Endothelial cell of umbilical vein (primary cell): ENCODE data around the gene GGA1. TPM values are rescaled to one million over a fixed set of nuclear protein-coding genes. Genes with fewer than 3 reads are reported as not detected.
A peak's percentile ranks its signal among the peaks of the same experiment; 100 is the strongest.

Experiments
- BruUV-seq: library from RNA; stranded (reverse); fragments of 400-500 nt; replicated peaks from 2 replicates; lab custom pipeline; 2021; lab: Mats Ljungman, UMichigan
- CTCF ChIA-PET: fragments of 300-600, 350-600 bp; sonication (Branson Sonifier 250); formaldehyde crosslinking; loops from one replicate; lab custom pipeline; 2021; ENCODE audit warnings: antibody characterized with exemption, inconsistent platforms; lab: Charles Lee
- POLR2A ChIA-PET: fragments of 300-600, 350-600 bp; sonication (Branson Sonifier 250); formaldehyde crosslinking; loops from one replicate; lab custom pipeline; 2021; ENCODE audit warnings: antibody characterized with exemption, inconsistent platforms; lab: Charles Lee
- DNase-seq: peaks from one replicate; pipeline ENCODE4 v3.0.0-alpha.2; 2011; ENCODE audit warnings: low read depth, low spot score
- FAIRE-seq: peaks from 2 replicates; lab custom pipeline; 2011; peaks lifted over from hg19 to GRCh38; lab: Jason Lieb, UNC
- H2AFZ ChIP-seq: 2 replicates; pipeline ENCODE4 v1.6.0; 2012; ENCODE audit warnings: low read depth, low read length, control low read depth, inconsistent platforms
- H3K27ac ChIP-seq: 2 replicates; pipeline ENCODE4 v1.5.1; 2011; ENCODE audit warnings: low read depth, mild to moderate bottlenecking, control low read depth, low read length, moderate library complexity; ENCODE audit not compliant: insufficient read depth
- H3K27me3 ChIP-seq, 2 experiments: 2 replicates each; pipeline versions ENCODE4 v1.6.0 to v1.6.1; 2011; ENCODE audit warnings: low read length in 2 of 2, mixed read lengths in 1 of 2; ENCODE audit not compliant: control insufficient read depth in 2 of 2, insufficient read depth in 2 of 2
- H3K36me3 ChIP-seq, 2 experiments: 2 replicates in 1 of 2; 3 replicates in 1 of 2; pipeline ENCODE4 v1.5.1; 2011; ENCODE audit warnings: low read length in 2 of 2, mild to moderate bottlenecking in 1 of 2, moderate library complexity in 1 of 2; ENCODE audit not compliant: control insufficient read depth in 2 of 2, insufficient read depth in 2 of 2; ENCODE audit errors: extremely low read depth in 1 of 2
- H3K4me1 ChIP-seq: 3 replicates; pipeline ENCODE4 v1.5.1; 2011; ENCODE audit warnings: mild to moderate bottlenecking, low read length; ENCODE audit not compliant: control insufficient read depth, insufficient read depth; ENCODE audit errors: extremely low read depth
- H3K4me2 ChIP-seq: 2 replicates; pipeline ENCODE4 v1.6.1; 2011; ENCODE audit warnings: low read length, control low read depth, mixed read lengths; ENCODE audit not compliant: insufficient read depth
- H3K4me3 ChIP-seq, 3 experiments: fragments of 200-600 bp in 1 of 3; sonication (generic), shearing (Covaris generic) in 1 of 3; replicated peaks in 1 of 3; 2 replicates each; pipeline ENCODE4 v1.5.1; 2011 to 2016; ENCODE audit warnings: control low read depth in 3 of 3, low read length in 3 of 3, mild to moderate bottlenecking in 2 of 3, inconsistent platforms in 1 of 3, low read depth in 1 of 3, moderate library complexity in 1 of 3; ENCODE audit not compliant: insufficient read depth in 1 of 3
- H3K79me2 ChIP-seq: 2 replicates; pipeline ENCODE4 v1.6.0; 2012; ENCODE audit warnings: low read length, inconsistent platforms; ENCODE audit not compliant: control insufficient read depth, insufficient read depth
- H3K9ac ChIP-seq: replicated peaks from 2 replicates; pipeline ENCODE3; 2011; ENCODE audit warnings: low read length, control low read depth; ENCODE audit not compliant: insufficient read depth; ENCODE audit errors: extremely low read depth
- H3K9me1 ChIP-seq: replicated peaks from 3 replicates; pipeline ENCODE4 v1.6.0; 2011; ENCODE audit warnings: mild to moderate bottlenecking, low read length; ENCODE audit not compliant: control insufficient read depth, insufficient read depth; ENCODE audit errors: extremely low read depth
- H3K9me3 ChIP-seq: replicated peaks from 2 replicates; pipeline ENCODE4 v1.5.1; 2012; ENCODE audit warnings: low read length, inconsistent platforms; ENCODE audit not compliant: control insufficient read depth, insufficient read depth
- H4K20me1 ChIP-seq: replicated peaks from 2 replicates; pipeline ENCODE3; 2011; ENCODE audit warnings: mild to moderate bottlenecking, low read length; ENCODE audit not compliant: control insufficient read depth, insufficient read depth; ENCODE audit errors: extremely low read depth
- EZH2 ChIP-seq: IDR thresholded peaks from 2 replicates; pipeline ENCODE4 v1.6.1; 2012; ENCODE audit warnings: borderline replicate concordance, low read depth, mild to moderate bottlenecking, moderate library complexity, low read length, inconsistent platforms; ENCODE audit not compliant: severe bottlenecking
- FOS ChIP-seq: IDR thresholded peaks from 2 replicates; pipeline ENCODE4 v1.6.1; 2011; ENCODE audit warnings: mild to moderate bottlenecking, low read length, moderate library complexity, borderline replicate concordance; ENCODE audit not compliant: insufficient read depth
- GATA2 ChIP-seq: IDR thresholded peaks from 2 replicates; pipeline ENCODE4 v1.7.0; 2011; ENCODE audit warnings: low read depth, mild to moderate bottlenecking, moderate library complexity, mixed read lengths, low read length; ENCODE audit not compliant: insufficient read length, insufficient read depth
- JUN ChIP-seq: IDR thresholded peaks from 2 replicates; pipeline ENCODE4 v1.6.1; 2011; ENCODE audit warnings: borderline replicate concordance, low read depth; ENCODE audit not compliant: insufficient read length, insufficient read depth
- MAX ChIP-seq: IDR thresholded peaks from 2 replicates; pipeline ENCODE4 v1.6.1; 2011; ENCODE audit not compliant: insufficient read depth, insufficient read length
- MYC ChIP-seq: IDR thresholded peaks from one replicate; pipeline ENCODE4 v1.6.1; 2011; ENCODE audit warnings: mild to moderate bottlenecking, low read depth, low read length
- POLR2A ChIP-seq: IDR thresholded peaks from 2 replicates; pipeline ENCODE4 v1.6.1; 2012; ENCODE audit warnings: low read depth, mild to moderate bottlenecking, control low read depth, low read length
- POLR2AphosphoS5 ChIP-seq: IDR thresholded peaks from 2 replicates; pipeline ENCODE4 v1.6.1; 2012; ENCODE audit warnings: low read depth, mild to moderate bottlenecking, control low read depth, low read length, moderate library complexity; ENCODE audit not compliant: insufficient read depth
- dilution Hi-C: fragments of 300-500 bp; cut with MboI; formaldehyde crosslinking; loops from one replicate; pipeline ENCODE4 v1.15.0; 2019; ENCODE audit warnings: low sequenced_read_pairs; ENCODE audit not compliant: extremely low pct_ligation_motif_present
- intact Hi-C: fragments of 100-400 bp; cut with micrococcal nuclease; formaldehyde crosslinking; loops from one replicate; pipeline ENCODE4 v1.10.0; 2022
- polyA plus RNA-seq, 4 experiments: library from polyadenylated mRNA; depleted of rRNA in 3 of 4; stranded (reverse) in 3 of 4; unstranded in 1 of 4; fragments of >200 nt; gene quantifications; 2 replicates each; pipeline versions ENCODE4 v1.2.1 to v1.2.3, GENCODE V29; 2011 to 2012; ENCODE audit warnings: missing spikeins in 1 of 4
- total RNA-seq: library from RNA; stranded (reverse); gene quantifications from 2 replicates; pipeline ENCODE4 v1.2.3, GENCODE V29; 2021
- TF ChIP-seq, protein P1 (sequence below), 2 donors: IDR thresholded peaks; 1 replicate in 1 of 2; 2 replicates in 1 of 2; pipeline ENCODE4 v1.5.1; 2011; ENCODE audit warnings: low read length in 2 of 2, mild to moderate bottlenecking in 2 of 2, moderate library complexity in 2 of 2, control low read depth in 1 of 2, inconsistent platforms in 1 of 2, low read depth in 1 of 2; ENCODE audit not compliant: insufficient read depth in 1 of 2; ENCODE audit errors: extremely low read depth in 1 of 2

Gene GGA1
- total and polyA plus RNA-seq, 2 donors (not counting 3 experiments of a cell fraction or from before 2014, with no cell fraction given), result 54.1 to 67.5 TPM

DNA sequence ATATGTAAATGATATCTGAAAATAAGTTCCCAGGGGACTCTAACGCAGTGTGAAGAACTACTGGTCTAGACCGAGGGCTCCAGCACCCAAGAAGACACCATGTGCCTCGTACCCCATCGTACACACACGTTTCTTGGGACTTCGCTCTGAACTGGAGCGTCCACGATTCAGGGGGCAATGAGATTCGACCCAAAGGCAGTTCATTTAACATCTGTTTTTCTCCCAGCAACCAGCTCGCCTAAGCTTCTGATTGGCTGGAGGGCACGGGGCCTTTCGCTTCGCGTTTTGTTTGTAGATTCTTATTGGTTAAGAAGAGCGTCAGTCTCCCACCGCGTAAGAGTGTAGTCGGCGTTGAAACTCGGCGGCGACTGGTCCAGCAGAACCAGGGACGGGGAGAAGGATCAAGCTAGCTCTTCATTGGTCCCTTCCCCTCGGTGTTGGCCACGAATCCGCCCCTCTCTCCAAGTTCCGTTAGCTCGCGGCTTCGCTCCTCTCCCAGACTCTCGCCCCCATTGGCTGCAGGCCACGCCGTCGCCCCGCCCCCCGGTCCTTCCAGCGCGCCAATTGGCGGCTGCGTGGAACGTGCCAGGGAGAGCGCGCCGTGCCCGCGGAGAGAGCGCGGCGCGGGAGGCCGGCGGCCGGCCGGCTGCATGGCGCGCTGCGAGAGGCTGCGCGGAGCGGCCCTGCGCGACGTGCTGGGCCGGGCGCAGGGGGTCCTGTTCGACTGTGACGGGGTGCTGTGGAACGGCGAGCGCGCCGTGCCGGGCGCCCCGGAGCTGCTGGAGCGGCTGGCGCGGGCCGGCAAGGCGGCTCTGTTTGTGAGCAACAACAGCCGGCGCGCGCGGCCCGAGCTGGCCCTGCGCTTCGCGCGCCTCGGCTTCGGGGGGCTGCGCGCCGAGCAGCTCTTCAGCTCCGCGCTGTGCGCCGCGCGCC, 49.8 kb downstream of the GGA1 start, which contains the start of gene PDXP:
Gene PDXP, plus strand, starts transcription at position 591 of the 933 bp plus-strand sequence. Its CDS starts 60 bp downstream, at position 651.
- Histone ChIP-seq H3K4me2 (peak within 1 kb of the TSS; percentile 85), H3K36me3 (no peaks in the 10 kb centered on the region), H3K4me1 (peaks cover 17% of the 10 kb centered on the region), H3K27me3 (no peaks in the 10 kb centered on the region), H3K9me3 (no peaks in the 10 kb centered on the region), H4K20me1 (no peaks in the 10 kb centered on the region), H3K9me1 (no peaks in the 10 kb centered on the region), H2AFZ (peak within 1 kb of the TSS; percentile 82), H3K79me2 (peaks cover 31% of the 10 kb centered on the region), H3K27ac (peak within 1 kb of the TSS; percentile 7), H3K4me3 (peak within 1 kb of the TSS; percentile 18 to 85 (median 54)), H3K9ac (peak within 1 kb of the TSS; percentile 30)
- TF ChIP-seq GATA2 (no peak), MYC (no peak), POLR2AphosphoS5 (peak; percentile 84), FOS (no peak), JUN (no peak), POLR2A (peak; percentile 73), MAX (peak; percentile 52), EZH2 (no peak)
- TF ChIP-seq, protein P1, sequence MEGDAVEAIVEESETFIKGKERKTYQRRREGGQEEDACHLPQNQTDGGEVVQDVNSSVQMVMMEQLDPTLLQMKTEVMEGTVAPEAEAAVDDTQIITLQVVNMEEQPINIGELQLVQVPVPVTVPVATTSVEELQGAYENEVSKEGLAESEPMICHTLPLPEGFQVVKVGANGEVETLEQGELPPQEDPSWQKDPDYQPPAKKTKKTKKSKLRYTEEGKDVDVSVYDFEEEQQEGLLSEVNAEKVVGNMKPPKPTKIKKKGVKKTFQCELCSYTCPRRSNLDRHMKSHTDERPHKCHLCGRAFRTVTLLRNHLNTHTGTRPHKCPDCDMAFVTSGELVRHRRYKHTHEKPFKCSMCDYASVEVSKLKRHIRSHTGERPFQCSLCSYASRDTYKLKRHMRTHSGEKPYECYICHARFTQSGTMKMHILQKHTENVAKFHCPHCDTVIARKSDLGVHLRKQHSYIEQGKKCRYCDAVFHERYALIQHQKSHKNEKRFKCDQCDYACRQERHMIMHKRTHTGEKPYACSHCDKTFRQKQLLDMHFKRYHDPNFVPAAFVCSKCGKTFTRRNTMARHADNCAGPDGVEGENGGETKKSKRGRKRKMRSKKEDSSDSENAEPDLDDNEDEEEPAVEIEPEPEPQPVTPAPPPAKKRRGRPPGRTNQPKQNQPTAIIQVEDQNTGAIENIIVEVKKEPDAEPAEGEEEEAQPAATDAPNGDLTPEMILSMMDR (IDR thresholded peaks at IDR 0.05; ENCODE audit: extremely low read depth in 1 of 2, insufficient read depth in 1 of 2, low read depth in 1 of 2, low read length in 2 of 2), result no peak
- BruUV-seq, result no TSS peak
- CTCF ChIA-PET, result interaction anchor here (1.0 to 8.6 kb wide), 14 partner anchors 8 to 123 kb away, joined by 3 to 220 read pairs (median 4); partner anchors contain the start of genes LGALS1 and NOL12
- dilution Hi-C loops (no loop called here), intact Hi-C loops (loop anchor here (1.0 kb wide), 4 partner anchors 15 to 38 kb away; partner anchors contain the start of gene LGALS1)
- POLR2A ChIA-PET, result interaction anchor here (0.5 to 1.6 kb wide), 6 partner anchors 13 to 301 kb away, joined by 3 to 8 read pairs (median 4); partner anchors contain the start of genes LGALS1 and NOL12
- peak; percentile 100 for FAIRE-seq
- DNase-seq, result peak; percentile 100
